GM12878 (cell line): ENCODE measurements around the gene TCTN1. TPM values are rescaled to one million over a fixed set of nuclear protein-coding genes. Genes with fewer than 3 reads are reported as not detected.

Experiments
- ATAC-seq: fragments of 200-7000 bp; cut with Tn5 transposase; 3 replicates; pipeline ENCODE4 v1.9.1; 2020; ENCODE audit warnings: mild to moderate bottlenecking, moderate library complexity
- BruUV-seq: library from RNA; stranded (reverse); fragments of 400-500 nt; replicated peaks from 2 replicates; lab custom pipeline; 2021; lab: Mats Ljungman, UMichigan
- CTCF ChIA-PET: fragments of 300-600 bp; sonication (Branson Sonifier 250); formaldehyde crosslinking; extraction: SDS; loops from one replicate; lab custom pipeline; 2021; ENCODE audit warnings: inconsistent platforms; lab: Yijun Ruan, JAX
- POLR2A ChIA-PET: fragments of 350-600 bp; formaldehyde crosslinking; extraction: SDS; loops from one replicate; lab custom pipeline; 2021; ENCODE audit warnings: inconsistent platforms; lab: Charles Lee
- RAD21 ChIA-PET: fragments of 300-600 bp; sonication (Branson Sonifier 250); formaldehyde crosslinking; loops from one replicate; lab custom pipeline; 2023; ENCODE audit warnings: antibody characterized with exemption; ENCODE audit not compliant: unreplicated experiment; lab: Charles Lee
- SMC1A ChIA-PET: fragments of 300-600 bp; sonication (Branson Sonifier 250); formaldehyde crosslinking; loops from one replicate; lab custom pipeline; 2023; ENCODE audit not compliant: unreplicated experiment, uncharacterized antibody; lab: Charles Lee
- DNase-seq: peaks from one replicate; pipeline ENCODE4 v3.0.0-alpha.2; 2011; ENCODE audit warnings: low read depth, low spot score
- FAIRE-seq: peaks from 3 replicates; lab custom pipeline; 2011; peaks lifted over from hg19 to GRCh38; lab: Jason Lieb, UNC
- H2AFZ ChIP-seq: 2 replicates; pipeline ENCODE4 v1.6.0; 2011; ENCODE audit warnings: low read depth, low read length, control low read depth; ENCODE audit not compliant: control insufficient read depth
- H3K27ac ChIP-seq: 2 replicates; pipeline ENCODE4 v1.5.1; 2011; ENCODE audit warnings: control low read depth; ENCODE audit not compliant: control insufficient read depth, insufficient read depth
- H3K27me3 ChIP-seq, 2 experiments: replicated peaks in 1 of 2; 2 replicates each; pipeline versions ENCODE4 v1.6.0 to v1.6.1; 2011; ENCODE audit warnings: low read length in 1 of 2; ENCODE audit not compliant: control insufficient read depth in 2 of 2, insufficient read depth in 2 of 2
- H3K36me3 ChIP-seq, 2 experiments: 2 replicates each; pipeline ENCODE4 v1.5.1; 2011; ENCODE audit warnings: low read length in 1 of 2; ENCODE audit not compliant: control insufficient read depth in 2 of 2, insufficient read depth in 2 of 2
- H3K4me1 ChIP-seq: 2 replicates; pipeline ENCODE4 v1.6.1; 2011; ENCODE audit warnings: mild to moderate bottlenecking, low read length, moderate library complexity, mixed read lengths; ENCODE audit not compliant: control insufficient read depth, insufficient read depth
- H3K4me2 ChIP-seq: 2 replicates; pipeline ENCODE4 v1.6.0; 2011; ENCODE audit warnings: control low read depth; ENCODE audit not compliant: control insufficient read depth, insufficient read depth
- H3K4me3 ChIP-seq: fragments of 200-600 bp; sonication (generic); 2 replicates; pipeline ENCODE4 v1.5.1; 2016
- H3K79me2 ChIP-seq: 2 replicates; pipeline ENCODE4 v1.6.0; 2011; ENCODE audit warnings: low read length; ENCODE audit not compliant: control insufficient read depth, insufficient read depth
- H3K9ac ChIP-seq: 2 replicates; pipeline ENCODE4 v1.8.0; 2011; ENCODE audit warnings: low read length, control low read depth, mixed read lengths; ENCODE audit not compliant: control insufficient read depth, insufficient read depth
- H3K9me3 ChIP-seq: replicated peaks from 3 replicates; pipeline ENCODE4 v1.5.1; 2011; ENCODE audit warnings: mild to moderate bottlenecking, low read length; ENCODE audit not compliant: control insufficient read depth, insufficient read depth
- H4K20me1 ChIP-seq: 2 replicates; pipeline ENCODE4 v1.6.0; 2011; ENCODE audit not compliant: control insufficient read depth, insufficient read depth
- DPF2 ChIP-seq: fragments of 450-650 bp; IDR thresholded peaks from 2 replicates; pipeline ENCODE4 v1.6.1; 2017; ENCODE audit warnings: mild to moderate bottlenecking
- EGR1 ChIP-seq, 2 experiments: IDR thresholded peaks; 1 replicate in 1 of 2; 2 replicates in 1 of 2; pipeline ENCODE4 v1.6.1; 2011 to 2012; ENCODE audit warnings: low read depth in 2 of 2, low read length in 2 of 2, borderline replicate concordance in 1 of 2, mild to moderate bottlenecking in 1 of 2, moderate library complexity in 1 of 2
- HCFC1 ChIP-seq: fragments of 150-350 bp; IDR thresholded peaks from 2 replicates; pipeline ENCODE4 v1.6.1; 2014; ENCODE audit warnings: low read length
- IRF5 ChIP-seq: fragments of 450-650 bp; IDR thresholded peaks from 2 replicates; pipeline ENCODE4 v1.6.1; 2017; ENCODE audit warnings: borderline replicate concordance
- KLF5 ChIP-seq: fragments of 450-650 bp; IDR thresholded peaks from 2 replicates; pipeline ENCODE4 v1.6.1; 2014; ENCODE audit warnings: mild to moderate bottlenecking; ENCODE audit not compliant: partially characterized antibody
- NRF1 ChIP-seq: conservative IDR thresholded peaks from 2 replicates; pipeline ENCODE4 v1.6.1; 2011; ENCODE audit warnings: mild to moderate bottlenecking, low read depth, low read length, improper control_type of control experiment
- RELA ChIP-seq: fragments of 450-650 bp; IDR thresholded peaks from 2 replicates; pipeline ENCODE4 v1.8.0; 2014; ENCODE audit warnings: borderline replicate concordance; ENCODE audit not compliant: partially characterized antibody
- SREBF1 ChIP-seq: IDR thresholded peaks from 2 replicates; pipeline ENCODE4 v1.6.1; 2012; ENCODE audit warnings: mild to moderate bottlenecking, low read length
- ZBTB11 ChIP-seq: fragments of 450-650 bp; formaldehyde crosslinking; IDR thresholded peaks from 2 replicates; pipeline ENCODE4 v1.5.0; 2022; ENCODE audit warnings: mild to moderate bottlenecking, missing genetic modification characterization
- ZBTB40 ChIP-seq: fragments of 450-650 bp; IDR thresholded peaks from 2 replicates; pipeline ENCODE4 v1.6.1; 2016; ENCODE audit warnings: mild to moderate bottlenecking, moderate library complexity, borderline replicate concordance
- ZNF384 ChIP-seq: IDR thresholded peaks from 2 replicates; pipeline ENCODE4 v1.6.1; 2012; ENCODE audit warnings: low read depth, mild to moderate bottlenecking, low read length, improper control_type of control experiment, borderline replicate concordance
- WGBS: methylation state at CpG from one replicate; pipeline ENCODE4 v1.1.6; 2016; ENCODE audit warnings: low lambda C conversion rate; ENCODE audit not compliant: insufficient replicate concordance, insufficient coverage; ENCODE audit errors: missing lambda C conversion rate; 5-methylcytosine and 5-hydroxymethylcytosine counted together
- in situ Hi-C: fragments of 300-500 bp; cut with MboI; formaldehyde crosslinking; loops from 9 replicates; pipeline ENCODE4 v1.14.3; 2018; ENCODE audit warnings: mixed read lengths
- intact Hi-C: fragments of 100-400 bp; cut with micrococcal nuclease; formaldehyde crosslinking; loops from one replicate; pipeline ENCODE4 v1.14.2; 2022; ENCODE audit not compliant: unreplicated experiment
- polyA plus RNA-seq, 11 experiments: library from polyadenylated mRNA; depleted of rRNA in 4 of 11; unstranded in 6 of 11; stranded (reverse) in 5 of 11; fragments of >200 nt; fragmentation: Nextera tagmentation in 4 of 11; fragmentation: Illumina TruSeq in 1 of 11; extraction: Ambion mirVana in 4 of 11; extraction: Trizol in 1 of 11; gene quantifications; 1 replicate in 1 of 11; 2 replicates in 10 of 11; pipeline versions ENCODE4 v1.2.1 to v1.2.3, GENCODE V29; 2011 to 2016; ENCODE audit warnings: inconsistent platforms in 2 of 11, missing spikeins in 2 of 11, low read depth in 1 of 11
- total RNA-seq, 4 experiments: library from RNA; depleted of rRNA in 3 of 4; stranded (reverse); fragments of >200 nt in 3 of 4; fragmentation: Illumina TruSeq in 1 of 4; extraction: Trizol in 1 of 4; gene quantifications; 2 replicates each; pipeline versions ENCODE4 v1.2.1 to v1.2.3, GENCODE V29; 2013 to 2021

The TCTN1 gene
- total and polyA plus RNA-seq, 10 of the 15 experiments (the other 5 are each of a cell fraction or from before 2014, with no cell fraction given) = 8.8 to 23.5 (median 15.3) TPM

GRCh38 chr12:110677206-110677911 lies 63.4 kb downstream of the TCTN1 start:
- no peaks in the 10 kb centered on the region for H3K27me3 ChIP-seq
- in situ Hi-C loops (no loop called here), intact Hi-C loops (loop anchor here (1.0 kb wide), 1 partner anchor 9 kb away; no protein-coding TSS in a partner anchor)
- H4K20me1 ChIP-seq = no peaks in the 10 kb centered on the region
- FAIRE-seq (peak; percentile 54), DNase-seq (peak; percentile 97), ATAC-seq (peak; percentile 89)
- H3K27ac ChIP-seq = peak overlapping the region; percentile 87
- H3K36me3 ChIP-seq = peaks cover 11 to 28% of the 10 kb centered on the region in 2 experiments
- peak overlapping the region; percentile 59 for H3K9ac ChIP-seq
- ChIA-PET POLR2A (interaction anchor here (0.6 to 4.9 kb wide), 14 partner anchors 10 to 71 kb away, joined by 3 to 78 read pairs (median 6); partner anchors contain the start of genes HVCN1 and TCTN1), CTCF (interaction anchor here (0.6 to 2.8 kb wide), 10 partner anchors 9 to 170 kb away, joined by 3 to 12 read pairs (median 4); no protein-coding TSS in a partner anchor), RAD21 (interaction anchor here (0.8 to 5.1 kb wide), 10 partner anchors 9 to 227 kb away, joined by 3 to 42 read pairs (median 5); partner anchors contain the start of genes ARPC3 and TCTN1), SMC1A (interaction anchor here (0.7 to 8.3 kb wide), 14 partner anchors 9 to 100 kb away, joined by 3 to 80 read pairs (median 6); partner anchors contain the start of gene HVCN1)
- 2% methylated on average over 5 of the region's 5 CpGs for WGBS
- H3K9me3 ChIP-seq = peaks cover 6% of the 10 kb centered on the region; the same call in 1 of the 3 replicates
- H3K4me2 ChIP-seq = peak overlapping the region; percentile 92
- peaks cover 39% of the 10 kb centered on the region for H3K79me2 ChIP-seq
- H2AFZ ChIP-seq = no peak overlapping the region
- H3K4me3 ChIP-seq = peak overlapping the region; percentile 42
- H3K4me1 ChIP-seq = peaks cover 72% of the 10 kb centered on the region
- TSS peak; percentile 81 for BruUV-seq
- TF ChIP-seq SREBF1 (no peak), KLF5 (peak; percentile 28), NRF1 (no peak), HCFC1 (no peak), DPF2 (peak; percentile 61; the same call in 1 of the 2 replicates), EGR1 (IDR thresholded peaks at IDR 0.05; ENCODE audit: borderline replicate concordance in 1 of 2, low read depth in 2 of 2, low read length in 2 of 2) (no peak), RELA (peak; percentile 74), ZNF384 (peak; percentile 42; the same call in 1 of the 2 replicates), IRF5 (no peak; the same call in 1 of the 2 replicates), ZBTB11 (CRISPR knock-in tag) (no peak), ZBTB40 (no peak)
